ENCODE data around the gene SMARCD3.

Gene SMARCD3

GRCh38 chr7:151246851-151247580, 1.5 kb downstream of the SMARCD3 start:
- DNase-seq, result no peak

- no peak for DNase-seq
These were observed 2.2 kb downstream of the SMARCD3 start for GRCh38 chr7:151246102-151246850.

GRCh38 chr7:151245360-151246101, 3.0 kb downstream of the SMARCD3 start:
- DNase-seq, result no peak

GRCh38 chr7:151244841-151245346, 3.6 kb downstream of the SMARCD3 start:
- no peak for DNase-seq

GRCh38 chr7:151244196-151244840, 4.2 kb downstream of the SMARCD3 start:
- no peak for DNase-seq

GRCh38 chr7:151243408-151244195, 4.9 kb downstream of the SMARCD3 start:
- DNase-seq, result no peak

- DNase-seq, result no peak
These were observed 5.5 kb downstream of the SMARCD3 start for GRCh38 chr7:151243045-151243349.

GRCh38 chr7:151242159-151243044, 6.1 kb downstream of the SMARCD3 start:
- no peak for DNase-seq

GRCh38 chr7:151241755-151242096, 6.8 kb downstream of the SMARCD3 start:
- no peak for DNase-seq

- no peak for DNase-seq
These were observed 7.3 kb downstream of the SMARCD3 start for GRCh38 chr7:151240942-151241754.

GRCh38 chr7:151240536-151240935, 8.0 kb downstream of the SMARCD3 start:
- DNase-seq, result no peak

- DNase-seq, result no peak
These were observed 8.5 kb downstream of the SMARCD3 start for GRCh38 chr7:151239837-151240459.

GRCh38 chr7:151238924-151239836, 9.3 kb downstream of the SMARCD3 start:
- no peak for DNase-seq

- DNase-seq, result no peak
These were observed 10.2 kb downstream of the SMARCD3 start for GRCh38 chr7:151238190-151238810.

GRCh38 chr7:151237244-151238189, 11.0 kb downstream of the SMARCD3 start:
- no peak for DNase-seq

GRCh38 chr7:151236406-151236805, 12.1 kb downstream of the SMARCD3 start:
- DNase-seq, result no peak

Measured in DMS79 (cell line).